Coronary artery (tissue), 2 donors: ENCODE measurements around the gene APBB2.
A peak's percentile ranks its signal among the peaks of the same experiment; 100 is the strongest.

Experiments used
- DNase-seq: peaks from one replicate; pipeline ENCODE4 v3.0.0-alpha.2; 2017; ENCODE audit warnings: low spot score
- H3K27ac ChIP-seq, 2 donors: fragments of 200-600 bp; sonication (generic); one replicate each; pipeline ENCODE4 v1.5.1; 2016 to 2019
- H3K4me3 ChIP-seq: fragments of 200-600 bp; sonication (generic); 2 replicates; pipeline ENCODE4 v1.5.1; 2016; ENCODE audit warnings: mild to moderate bottlenecking, moderate library complexity
- TF ChIP-seq, protein P1 (sequence below): fragments of 200-600 bp; sonication (generic); IDR thresholded peaks from one replicate; pipeline ENCODE4 v1.5.1; 2019; ENCODE audit warnings: antibody characterized with exemption

APBB2 gene

DNA sequence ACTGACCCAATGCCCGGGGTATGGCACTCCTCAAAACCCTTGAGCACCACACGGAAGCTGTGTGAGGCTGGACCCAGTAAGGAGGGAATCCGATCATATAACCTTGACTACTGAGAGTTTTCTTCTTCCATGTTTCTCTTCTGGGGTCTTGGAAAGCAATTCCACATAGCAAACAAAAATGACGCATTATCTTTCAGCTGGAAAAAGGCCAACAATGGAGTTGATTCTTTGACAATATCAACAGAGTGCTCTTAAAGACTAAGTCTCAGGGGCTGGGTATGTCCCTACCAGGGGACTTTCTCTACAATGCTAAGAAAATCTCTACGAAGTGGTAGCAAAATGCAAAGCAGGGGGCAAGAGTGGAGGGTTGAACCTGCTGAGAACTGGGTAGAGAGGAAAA is 276.0 kb downstream of the APBB2 start:
- H3K4me3 ChIP-seq, result no peak overlapping the region
- TF ChIP-seq, protein P1, sequence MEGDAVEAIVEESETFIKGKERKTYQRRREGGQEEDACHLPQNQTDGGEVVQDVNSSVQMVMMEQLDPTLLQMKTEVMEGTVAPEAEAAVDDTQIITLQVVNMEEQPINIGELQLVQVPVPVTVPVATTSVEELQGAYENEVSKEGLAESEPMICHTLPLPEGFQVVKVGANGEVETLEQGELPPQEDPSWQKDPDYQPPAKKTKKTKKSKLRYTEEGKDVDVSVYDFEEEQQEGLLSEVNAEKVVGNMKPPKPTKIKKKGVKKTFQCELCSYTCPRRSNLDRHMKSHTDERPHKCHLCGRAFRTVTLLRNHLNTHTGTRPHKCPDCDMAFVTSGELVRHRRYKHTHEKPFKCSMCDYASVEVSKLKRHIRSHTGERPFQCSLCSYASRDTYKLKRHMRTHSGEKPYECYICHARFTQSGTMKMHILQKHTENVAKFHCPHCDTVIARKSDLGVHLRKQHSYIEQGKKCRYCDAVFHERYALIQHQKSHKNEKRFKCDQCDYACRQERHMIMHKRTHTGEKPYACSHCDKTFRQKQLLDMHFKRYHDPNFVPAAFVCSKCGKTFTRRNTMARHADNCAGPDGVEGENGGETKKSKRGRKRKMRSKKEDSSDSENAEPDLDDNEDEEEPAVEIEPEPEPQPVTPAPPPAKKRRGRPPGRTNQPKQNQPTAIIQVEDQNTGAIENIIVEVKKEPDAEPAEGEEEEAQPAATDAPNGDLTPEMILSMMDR, result no peak
- H3K27ac ChIP-seq, result no peak overlapping the region
- no peak for DNase-seq

DNA sequence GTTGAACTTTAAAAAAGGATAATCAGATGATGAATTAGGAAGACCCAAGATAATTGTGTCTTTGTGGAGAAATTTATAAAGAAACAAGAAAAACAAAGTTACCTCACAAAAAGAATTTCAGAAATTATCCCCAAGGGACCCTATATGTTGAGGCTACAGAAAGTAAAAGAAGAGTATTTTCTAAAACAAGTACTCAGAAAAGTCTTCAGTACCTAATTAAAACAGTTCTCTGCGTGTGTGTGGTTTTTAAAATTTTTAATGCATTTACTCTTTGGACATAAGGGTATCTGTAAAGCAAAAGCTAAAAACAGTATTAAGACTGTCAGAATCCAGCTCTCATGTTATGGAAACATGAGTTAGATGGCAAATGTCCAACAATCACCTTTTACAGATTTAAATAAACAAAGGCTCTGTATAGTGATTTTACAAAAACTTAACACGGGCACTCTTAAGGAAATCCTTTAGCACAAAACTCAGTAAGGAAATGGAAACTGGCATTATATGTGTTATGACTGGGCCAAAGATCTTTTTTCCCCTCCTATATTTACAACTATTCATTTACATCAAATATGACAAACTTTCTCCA is 277.1 kb downstream of the APBB2 start:
- Histone ChIP-seq H3K27ac (no peak overlapping the region), H3K4me3 (no peak overlapping the region)
- DNase-seq, result no peak
- TF ChIP-seq, protein P1, result no peak

DNA sequence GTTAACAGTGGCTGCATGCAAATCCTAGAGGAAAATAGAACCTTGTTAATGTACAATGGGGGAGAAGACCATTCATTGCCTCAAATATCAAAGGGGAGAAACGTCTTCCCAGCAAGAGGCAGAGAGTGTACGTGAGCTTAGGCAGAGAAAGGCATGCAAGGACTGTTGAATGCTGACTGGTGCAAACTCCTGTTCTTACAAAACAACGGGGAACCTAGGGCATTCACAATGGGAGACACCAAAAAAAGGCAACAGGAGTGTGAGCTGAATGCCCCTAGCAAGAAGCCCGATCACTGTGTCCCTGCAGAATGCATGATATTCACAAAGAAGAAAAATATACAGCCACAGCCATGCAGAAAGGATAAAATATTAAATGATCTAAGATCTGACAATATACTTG is 279.7 kb downstream of the APBB2 start:
- no peak overlapping the region for H3K4me3 ChIP-seq
- TF ChIP-seq, protein P1, result no peak
- H3K27ac ChIP-seq, result no peak overlapping the region
- DNase-seq, result peak; percentile 47

- TF ChIP-seq, protein P1, result no peak
- DNase-seq, result peak; percentile 52
- no peak overlapping the region for H3K27ac ChIP-seq
- H3K4me3 ChIP-seq, result no peak overlapping the region
Measured at GRCh38 chr4:40933272-40934053, 280.9 kb downstream of the APBB2 start.

GRCh38 chr4:40931841-40932240 is 282.5 kb downstream of the APBB2 start:
- TF ChIP-seq, protein P1, result no peak
- H3K4me3 ChIP-seq, result no peak overlapping the region
- H3K27ac ChIP-seq, result no peak overlapping the region
- no peak for DNase-seq

DNA sequence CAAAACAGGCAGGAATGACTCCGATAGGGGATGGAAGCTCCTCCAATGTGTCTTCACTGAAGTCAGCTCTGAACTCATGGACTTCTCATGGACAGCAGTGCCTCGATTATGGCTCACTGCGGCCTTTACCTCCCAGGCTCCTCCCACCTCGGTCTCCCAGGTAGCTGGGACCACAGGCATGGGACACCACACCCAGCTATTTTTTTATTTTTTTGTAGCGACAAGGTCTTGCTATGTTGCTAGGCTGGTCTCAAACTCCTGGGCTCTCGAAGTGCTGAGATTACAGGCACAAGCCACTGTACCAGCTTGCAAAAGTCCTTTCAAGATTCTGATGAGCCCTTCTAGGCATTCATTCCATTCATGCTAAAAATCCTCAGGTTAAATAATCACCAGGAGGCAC is 283.1 kb downstream of the APBB2 start:
- Histone ChIP-seq H3K4me3 (no peak overlapping the region), H3K27ac (no peak overlapping the region)
- TF ChIP-seq, protein P1, result no peak
- DNase-seq, result peak; percentile 38

GRCh38 chr4:40927074-40927473 is 287.3 kb downstream of the APBB2 start:
- Histone ChIP-seq H3K27ac (no peak overlapping the region), H3K4me3 (no peak overlapping the region)
- TF ChIP-seq, protein P1, result no peak
- DNase-seq, result no peak
